Esophagus muscularis mucosa (tissue), 4 donors: ENCODE data around the gene PSMB4. TPM values are rescaled to one million over a fixed set of nuclear protein-coding genes. Genes with fewer than 3 reads are reported as not detected.
A peak's percentile ranks its signal among the peaks of the same experiment; 100 is the strongest.
"Not testable (repeated sequence)": the region's sequence is repeated elsewhere in the genome, so short reads cannot be mapped to it uniquely, and the experiment has no call there.

ENCODE experiments used
- DNase-seq: peaks from one replicate; pipeline ENCODE4 v3.0.0-alpha.2; 2017; ENCODE audit errors: extremely low spot score
- H3K27ac ChIP-seq, 4 donors: fragments of 200-600 bp; sonication (generic); replicated peaks in 1 of 4; 1 replicate in 3 of 4; 2 replicates in 1 of 4; pipeline ENCODE4 v1.5.1; 2016 to 2019; ENCODE audit warnings: mild to moderate bottlenecking in 1 of 4
- H3K27me3 ChIP-seq, 4 donors: fragments of 200-600 bp; sonication (generic); one replicate each; pipeline versions ENCODE4 v1.5.1 to v1.6.0; 2016 to 2019
- H3K36me3 ChIP-seq, 4 donors: fragments of 200-600 bp; sonication (generic); one replicate each; pipeline ENCODE4 v1.5.1; 2016 to 2019
- H3K4me1 ChIP-seq, 4 donors: fragments of 200-600 bp; sonication (generic); one replicate each; pipeline ENCODE4 v1.5.1; 2016 to 2019
- H3K4me3 ChIP-seq, 4 donors: fragments of 200-600 bp; sonication (generic); 1 replicate in 2 of 4; 2 replicates in 2 of 4; pipeline ENCODE4 v1.5.1; 2016 to 2019; ENCODE audit warnings: mild to moderate bottlenecking in 4 of 4, moderate library complexity in 1 of 4
- H3K9me3 ChIP-seq, 4 donors: fragments of 200-600 bp; sonication (generic); 1 replicate in 3 of 4; 2 replicates in 1 of 4; pipeline ENCODE4 v1.5.1; 2016 to 2019
- EP300 ChIP-seq: sonication (generic); formaldehyde crosslinking; IDR thresholded peaks from one replicate; pipeline ENCODE4 v1.6.1; 2017; ENCODE audit warnings: antibody characterized with exemption
- POLR2A ChIP-seq: fragments of 450-650 bp; IDR thresholded peaks from one replicate; pipeline ENCODE4 v1.6.1; 2017; ENCODE audit warnings: antibody characterized with exemption, moderate library complexity, mild to moderate bottlenecking, low read depth
- POLR2AphosphoS5 ChIP-seq, 2 donors: sonication (generic); formaldehyde crosslinking; IDR thresholded peaks; one replicate each; pipeline ENCODE4 v1.6.1; 2017; ENCODE audit warnings: antibody characterized with exemption in 2 of 2
- WGBS: methylation state at CpG from one replicate; pipeline ENCODE4 v1.1.5; 2018; 5-methylcytosine and 5-hydroxymethylcytosine counted together
- intact Hi-C: fragments of 100-400 bp; cut with DNase I; formaldehyde crosslinking; loops from one replicate; pipeline ENCODE4 v1.15.1; 2023
- total RNA-seq, 4 donors: library from RNA; depleted of rRNA; stranded (reverse); fragments of >200 nt; gene quantifications; one replicate each; pipeline versions ENCODE4 v1.1.0 to v1.2.1, GENCODE V29; 2016
- TF ChIP-seq, protein P1 (sequence below), 3 experiments: fragments of 200-600 bp in 2 of 3; fragments of 450-650 bp in 1 of 3; sonication (generic) in 2 of 3; IDR thresholded peaks; one replicate each; pipeline ENCODE4 v1.5.1; 2017 to 2019; ENCODE audit warnings: antibody characterized with exemption in 3 of 3, mild to moderate bottlenecking in 2 of 3, moderate library complexity in 1 of 3

The PSMB4 gene
- total RNA-seq, 4 donors from 2014 or later = 236 to 284 (median 253) TPM

DNA sequence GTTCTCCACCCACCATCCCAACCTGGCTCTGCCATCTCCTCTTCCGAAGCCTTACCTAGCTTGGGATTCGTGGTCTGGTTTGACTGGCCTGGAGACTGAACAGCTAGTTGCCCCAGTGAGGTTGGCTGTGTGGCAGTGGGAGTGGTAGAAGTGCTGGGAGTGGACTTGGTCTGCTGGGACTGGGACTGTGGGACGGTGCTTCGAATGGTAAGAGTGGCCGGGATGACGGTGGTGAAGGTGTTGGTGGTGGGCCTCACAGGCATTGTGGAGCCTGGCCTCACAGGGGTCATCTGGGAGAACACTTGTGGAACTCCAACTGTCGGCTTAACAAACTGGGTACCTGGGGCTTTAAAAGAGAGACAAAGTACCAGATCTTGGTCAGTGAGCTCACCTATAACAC lies 28.7 kb downstream of the PSMB4 start:
- no peak for DNase-seq
- peaks cover 0 to 14% (median 4%) of the 10 kb centered on the region in 4 donors for H3K4me1 ChIP-seq
- H3K27me3 ChIP-seq = no peaks in the 10 kb centered on the region
- no peaks in the 10 kb centered on the region for H3K9me3 ChIP-seq
- no peak overlapping the region for H3K27ac ChIP-seq
- 90% methylated on average over 7 of the region's 7 CpGs for WGBS
- peaks cover 33 to 76% (median 64%) of the 10 kb centered on the region in 4 donors for H3K36me3 ChIP-seq
- TF ChIP-seq POLR2A (no peak), EP300 (no peak)
- intact Hi-C loops = no loop called here
- no peak overlapping the region for H3K4me3 ChIP-seq

GRCh38 chr1:151433827-151434226 lies 34.5 kb downstream of the PSMB4 start:
- Histone ChIP-seq H3K27ac (peak overlapping the region in 2 of 4 donors; percentile 57 to 69), H3K36me3 (peaks cover 0 to 24% (median 15%) of the 10 kb centered on the region in 4 donors), H3K4me1 (peaks cover 21 to 64% (median 58%) of the 10 kb centered on the region in 4 donors)
- DNase-seq, H3K4me3 ChIP-seq, H3K9me3 ChIP-seq, intact Hi-C loops, H3K27me3 ChIP-seq: not testable (repeated sequence)
- 89% methylated on average over 5 of the region's 5 CpGs for WGBS

DNA sequence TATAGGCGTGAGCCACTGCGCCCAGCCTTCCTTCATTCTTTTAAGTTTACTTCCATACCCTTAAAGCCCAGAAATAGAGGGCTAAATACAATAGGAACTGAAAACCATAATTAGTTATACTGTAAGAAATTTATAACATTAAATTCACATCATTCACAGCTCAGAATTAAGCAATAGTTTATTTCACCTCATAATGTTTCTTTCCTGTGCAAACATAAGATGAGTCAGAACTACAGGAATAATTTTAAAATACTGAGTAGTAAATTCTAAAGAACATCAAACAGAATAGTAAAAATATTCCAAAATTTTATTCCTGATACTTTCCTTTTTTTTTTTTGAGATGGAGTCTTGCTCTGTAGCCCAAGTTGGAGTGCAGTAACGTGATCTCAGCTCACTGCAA lies 35.8 kb downstream of the PSMB4 start:
- Histone ChIP-seq H3K9me3 (no peaks in the 10 kb centered on the region), H3K4me1 (peaks cover 26 to 76% (median 70%) of the 10 kb centered on the region in 4 donors), H3K4me3 (no peak overlapping the region), H3K27ac (peak overlapping the region; percentile 40 to 69 (median 52)), H3K36me3 (peaks cover 0 to 11% (median 8%) of the 10 kb centered on the region in 4 donors), H3K27me3 (no peaks in the 10 kb centered on the region)
- no peak for DNase-seq
- intact Hi-C loops = no loop called here
- 64% methylated on average over 3 of the region's 3 CpGs for WGBS
- TF ChIP-seq POLR2AphosphoS5 (IDR thresholded peaks at IDR 0.05) (no peak), EP300 (no peak), POLR2A (no peak)
- TF ChIP-seq, protein P1, sequence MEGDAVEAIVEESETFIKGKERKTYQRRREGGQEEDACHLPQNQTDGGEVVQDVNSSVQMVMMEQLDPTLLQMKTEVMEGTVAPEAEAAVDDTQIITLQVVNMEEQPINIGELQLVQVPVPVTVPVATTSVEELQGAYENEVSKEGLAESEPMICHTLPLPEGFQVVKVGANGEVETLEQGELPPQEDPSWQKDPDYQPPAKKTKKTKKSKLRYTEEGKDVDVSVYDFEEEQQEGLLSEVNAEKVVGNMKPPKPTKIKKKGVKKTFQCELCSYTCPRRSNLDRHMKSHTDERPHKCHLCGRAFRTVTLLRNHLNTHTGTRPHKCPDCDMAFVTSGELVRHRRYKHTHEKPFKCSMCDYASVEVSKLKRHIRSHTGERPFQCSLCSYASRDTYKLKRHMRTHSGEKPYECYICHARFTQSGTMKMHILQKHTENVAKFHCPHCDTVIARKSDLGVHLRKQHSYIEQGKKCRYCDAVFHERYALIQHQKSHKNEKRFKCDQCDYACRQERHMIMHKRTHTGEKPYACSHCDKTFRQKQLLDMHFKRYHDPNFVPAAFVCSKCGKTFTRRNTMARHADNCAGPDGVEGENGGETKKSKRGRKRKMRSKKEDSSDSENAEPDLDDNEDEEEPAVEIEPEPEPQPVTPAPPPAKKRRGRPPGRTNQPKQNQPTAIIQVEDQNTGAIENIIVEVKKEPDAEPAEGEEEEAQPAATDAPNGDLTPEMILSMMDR (IDR thresholded peaks at IDR 0.05) = no peak

- intact Hi-C loops = no loop called here
- H3K4me3 ChIP-seq = no peak overlapping the region
- H3K36me3 ChIP-seq = peaks cover 0 to 21% (median 10%) of the 10 kb centered on the region in 4 donors
- H3K27ac ChIP-seq = peak overlapping the region in 1 of 4 donors; percentile 5
- 64% methylated on average over 6 of the region's 6 CpGs for WGBS
- H3K27me3 ChIP-seq = no peaks in the 10 kb centered on the region
- peaks cover 33 to 91% (median 82%) of the 10 kb centered on the region in 4 donors for H3K4me1 ChIP-seq
- DNase-seq = no peak
- H3K9me3 ChIP-seq = no peaks in the 10 kb centered on the region
- TF ChIP-seq, protein P1 (IDR thresholded peaks at IDR 0.05) = no peak
- TF ChIP-seq EP300 (no peak), POLR2AphosphoS5 (IDR thresholded peaks at IDR 0.05) (no peak), POLR2A (no peak)
These were observed 37.6 kb downstream of the PSMB4 start for GRCh38 chr1:151436985-151437384.

DNA sequence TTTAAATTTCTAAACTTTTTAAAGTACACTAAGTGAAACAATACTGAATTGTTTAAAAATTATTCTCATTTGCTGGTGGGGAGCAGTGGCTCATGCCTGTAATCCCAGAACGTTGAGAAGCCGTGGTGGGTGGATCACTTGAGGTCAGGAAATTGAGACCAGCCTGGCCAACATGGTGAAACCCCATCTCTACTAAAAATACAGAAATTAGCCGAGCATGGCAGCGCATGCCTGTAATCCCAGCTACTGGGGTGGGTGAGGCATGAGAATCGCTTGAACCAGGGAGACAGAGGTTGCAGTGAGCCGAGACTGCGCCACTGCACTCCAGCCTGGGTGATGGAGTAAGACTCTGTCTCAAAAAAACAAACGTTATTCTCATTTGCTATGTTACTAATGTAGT lies 38.0 kb downstream of the PSMB4 start:
- intact Hi-C loops, H3K27me3 ChIP-seq, H3K9me3 ChIP-seq, DNase-seq, H3K4me3 ChIP-seq: not testable (repeated sequence)
- H3K36me3 ChIP-seq = peaks cover 0 to 21% (median 10%) of the 10 kb centered on the region in 4 donors
- WGBS = 62% methylated on average over 8 of the region's 8 CpGs
- peaks cover 33 to 95% (median 83%) of the 10 kb centered on the region in 4 donors for H3K4me1 ChIP-seq
- peak overlapping the region in 1 of 4 donors; percentile 5 for H3K27ac ChIP-seq

- peaks cover 0 to 13% (median 9%) of the 10 kb centered on the region in 4 donors for H3K36me3 ChIP-seq
- TF ChIP-seq EP300 = no peak
- TF ChIP-seq POLR2AphosphoS5 (IDR thresholded peaks at IDR 0.05) = peak in 1 of 2 donors; percentile 13
- TF ChIP-seq POLR2A = no peak
- TF ChIP-seq, protein P1 (IDR thresholded peaks at IDR 0.05) = peak; percentile 75 to 81 (median 80)
- 45% methylated on average over 4 of the region's 4 CpGs for WGBS
- H3K9me3 ChIP-seq = no peaks in the 10 kb centered on the region
- no peaks in the 10 kb centered on the region for H3K27me3 ChIP-seq
- H3K4me1 ChIP-seq = peaks cover 37 to 90% (median 76%) of the 10 kb centered on the region in 4 donors
- intact Hi-C loops = loop anchor here (5.0 kb wide), 2 partner anchors 93 to 293 kb away; no protein-coding TSS in a partner anchor
- H3K27ac ChIP-seq = peak overlapping the region; percentile 45 to 55 (median 55)
- no peak for DNase-seq
- H3K4me3 ChIP-seq = no peak overlapping the region
These were observed 44.7 kb downstream of the PSMB4 start for GRCh38 chr1:151443846-151444782.
